Nephron progenitor cell (in vitro differentiated cells): ENCODE measurements around the gene MED9.

ENCODE experiments used
- DNase-seq: peaks from one replicate; pipeline ENCODE4 v3.0.0; 2021
- H3K27ac Mint-ChIP-seq: 2 replicates; pipeline ENCODE4 v1.8.0; 2021; ENCODE audit warnings: mild to moderate bottlenecking, moderate library complexity, mixed read lengths
- H3K27me3 Mint-ChIP-seq: 2 replicates; pipeline ENCODE4 v1.8.0; 2021; ENCODE audit warnings: mild to moderate bottlenecking, low read depth, mixed read lengths; ENCODE audit not compliant: poor library complexity
- H3K36me3 Mint-ChIP-seq: 2 replicates; pipeline ENCODE4 v1.8.0; 2021; ENCODE audit warnings: low read depth, mixed read lengths
- H3K4me1 Mint-ChIP-seq: 2 replicates; pipeline ENCODE4 v1.8.0; 2021; ENCODE audit warnings: mixed read lengths
- H3K4me3 Mint-ChIP-seq: 2 replicates; pipeline ENCODE4 v1.8.0; 2021; ENCODE audit warnings: mild to moderate bottlenecking, moderate library complexity, mixed read lengths
- H3K9me3 Mint-ChIP-seq: 2 replicates; pipeline ENCODE4 v1.8.0; 2021; ENCODE audit warnings: mild to moderate bottlenecking, moderate library complexity, mixed read lengths
- TF ChIP-seq, protein P1 (sequence below): fragments of 200-600 bp; sonication (generic); IDR thresholded peaks from 2 replicates; pipeline ENCODE4 v1.5.0; 2021; ENCODE audit warnings: antibody characterized with exemption

The MED9 gene

DNA sequence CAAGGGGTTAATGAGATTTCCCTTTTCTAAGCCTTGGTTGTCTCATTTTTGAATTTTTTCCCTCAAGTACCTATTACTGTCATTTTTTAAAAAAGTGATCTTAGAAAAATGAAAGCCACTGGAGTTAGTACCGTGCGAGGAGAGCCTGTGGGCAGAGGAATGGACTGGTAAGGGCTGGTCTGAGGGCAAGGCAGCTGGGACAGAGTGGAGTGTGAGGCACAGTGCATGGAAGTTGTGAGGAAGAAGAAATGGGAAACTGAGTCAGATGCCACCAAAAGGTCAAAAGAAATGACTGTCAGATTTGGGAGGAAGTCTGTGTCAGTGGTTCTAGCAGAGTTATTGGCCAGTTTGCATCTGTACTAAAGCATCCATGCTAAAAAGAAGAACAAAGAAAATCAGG, 11.2 kb downstream of the MED9 start:
- Mint-ChIP-seq H3K27me3 (peaks cover 7% of the 10 kb centered on the region), H3K9me3 (peaks cover 8% of the 10 kb centered on the region), H3K36me3 (peaks cover 71% of the 10 kb centered on the region), H3K27ac (peak overlapping the region; percentile 39), H3K4me1 (peaks cover 21% of the 10 kb centered on the region), H3K4me3 (no peak overlapping the region)
- TF ChIP-seq, protein P1, sequence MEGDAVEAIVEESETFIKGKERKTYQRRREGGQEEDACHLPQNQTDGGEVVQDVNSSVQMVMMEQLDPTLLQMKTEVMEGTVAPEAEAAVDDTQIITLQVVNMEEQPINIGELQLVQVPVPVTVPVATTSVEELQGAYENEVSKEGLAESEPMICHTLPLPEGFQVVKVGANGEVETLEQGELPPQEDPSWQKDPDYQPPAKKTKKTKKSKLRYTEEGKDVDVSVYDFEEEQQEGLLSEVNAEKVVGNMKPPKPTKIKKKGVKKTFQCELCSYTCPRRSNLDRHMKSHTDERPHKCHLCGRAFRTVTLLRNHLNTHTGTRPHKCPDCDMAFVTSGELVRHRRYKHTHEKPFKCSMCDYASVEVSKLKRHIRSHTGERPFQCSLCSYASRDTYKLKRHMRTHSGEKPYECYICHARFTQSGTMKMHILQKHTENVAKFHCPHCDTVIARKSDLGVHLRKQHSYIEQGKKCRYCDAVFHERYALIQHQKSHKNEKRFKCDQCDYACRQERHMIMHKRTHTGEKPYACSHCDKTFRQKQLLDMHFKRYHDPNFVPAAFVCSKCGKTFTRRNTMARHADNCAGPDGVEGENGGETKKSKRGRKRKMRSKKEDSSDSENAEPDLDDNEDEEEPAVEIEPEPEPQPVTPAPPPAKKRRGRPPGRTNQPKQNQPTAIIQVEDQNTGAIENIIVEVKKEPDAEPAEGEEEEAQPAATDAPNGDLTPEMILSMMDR = no peak
- DNase-seq = no peak

DNA sequence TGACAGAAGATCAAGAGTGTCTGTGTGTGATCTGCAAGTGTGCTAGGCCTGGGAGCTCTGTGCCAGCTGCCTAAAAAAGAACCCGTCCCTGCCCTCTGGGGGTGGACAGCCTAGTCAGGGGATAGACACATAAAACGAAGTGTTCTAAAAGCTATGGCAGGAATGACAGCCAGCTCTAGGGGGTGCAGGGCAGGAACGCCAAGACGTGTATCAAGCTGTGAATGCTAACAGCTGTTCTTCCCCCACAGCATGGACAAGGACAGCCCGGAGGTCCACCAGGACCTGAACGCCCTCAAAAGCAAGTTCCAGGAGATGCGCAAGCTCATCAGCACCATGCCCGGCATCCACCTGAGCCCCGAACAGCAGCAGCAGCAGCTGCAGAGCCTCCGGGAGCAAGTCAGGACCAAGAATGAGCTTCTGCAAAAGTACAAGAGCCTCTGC, 14.3 kb downstream of the MED9 start:
- Mint-ChIP-seq H3K4me3 (no peak overlapping the region), H3K27ac (no peak overlapping the region), H3K4me1 (peaks cover 35% of the 10 kb centered on the region), H3K36me3 (peaks cover 51% of the 10 kb centered on the region), H3K9me3 (no peaks in the 10 kb centered on the region), H3K27me3 (peaks cover 37% of the 10 kb centered on the region)
- TF ChIP-seq, protein P1 = no peak
- no peak for DNase-seq

DNA sequence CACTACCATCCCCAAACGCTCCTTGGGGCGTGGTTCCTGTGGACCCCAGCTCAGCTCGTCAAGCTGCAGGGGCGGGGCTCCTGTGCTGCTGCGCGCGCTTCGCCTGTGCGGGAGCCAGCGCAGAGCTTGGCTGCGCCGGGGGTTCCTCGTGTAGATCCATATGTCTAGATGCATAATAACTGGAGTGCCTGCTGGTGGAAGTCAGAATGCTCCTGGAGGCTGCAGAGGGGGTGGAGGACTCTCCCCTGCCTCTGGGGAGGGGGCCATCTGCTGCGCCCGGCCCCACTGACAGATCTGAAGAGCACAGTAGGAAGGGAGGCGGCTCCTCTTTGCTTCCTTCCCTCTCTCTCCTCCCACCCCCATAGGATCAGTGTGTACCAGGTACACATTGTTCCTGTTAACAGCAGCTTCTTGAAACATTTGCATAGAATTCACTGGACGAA, 14.8 kb downstream of the MED9 start:
- Mint-ChIP-seq H3K27ac (no peak overlapping the region), H3K4me3 (no peak overlapping the region)
- TF ChIP-seq, protein P1 = no peak

DNA sequence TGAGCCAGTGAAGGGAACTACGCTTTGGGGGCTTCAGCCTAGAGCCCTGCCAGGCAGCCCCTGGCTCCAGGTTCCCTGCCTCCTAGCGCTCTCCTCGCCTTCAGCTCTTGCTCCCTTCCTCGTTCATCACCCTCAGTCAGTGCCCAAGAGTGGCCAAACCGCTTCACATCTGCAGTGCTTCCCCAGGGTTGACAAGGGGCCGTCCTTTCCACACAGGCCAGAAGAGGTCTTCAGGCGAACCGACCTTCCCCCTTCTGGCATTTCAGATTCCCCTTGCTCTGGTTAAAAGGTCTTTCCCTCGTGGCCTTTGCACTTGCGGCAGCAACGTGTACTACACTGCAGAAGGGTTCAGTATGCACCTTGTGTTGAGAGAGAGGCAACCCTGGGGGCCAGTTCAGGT, 15.3 kb downstream of the MED9 start:
- Mint-ChIP-seq H3K27me3 (peaks cover 39% of the 10 kb centered on the region), H3K4me3 (no peak overlapping the region), H3K27ac (no peak overlapping the region), H3K4me1 (peaks cover 31% of the 10 kb centered on the region), H3K36me3 (peaks cover 44% of the 10 kb centered on the region), H3K9me3 (no peaks in the 10 kb centered on the region)
- no peak for DNase-seq
- TF ChIP-seq, protein P1 = no peak

More for the DNA sequence above, 14.8 kb downstream of the MED9 start:
- H3K36me3 Mint-ChIP-seq = peaks cover 49% of the 10 kb centered on the region
- H3K4me1 Mint-ChIP-seq = peaks cover 35% of the 10 kb centered on the region
- peaks cover 39% of the 10 kb centered on the region for H3K27me3 Mint-ChIP-seq
- no peak for DNase-seq
- H3K9me3 Mint-ChIP-seq = no peaks in the 10 kb centered on the region

DNA sequence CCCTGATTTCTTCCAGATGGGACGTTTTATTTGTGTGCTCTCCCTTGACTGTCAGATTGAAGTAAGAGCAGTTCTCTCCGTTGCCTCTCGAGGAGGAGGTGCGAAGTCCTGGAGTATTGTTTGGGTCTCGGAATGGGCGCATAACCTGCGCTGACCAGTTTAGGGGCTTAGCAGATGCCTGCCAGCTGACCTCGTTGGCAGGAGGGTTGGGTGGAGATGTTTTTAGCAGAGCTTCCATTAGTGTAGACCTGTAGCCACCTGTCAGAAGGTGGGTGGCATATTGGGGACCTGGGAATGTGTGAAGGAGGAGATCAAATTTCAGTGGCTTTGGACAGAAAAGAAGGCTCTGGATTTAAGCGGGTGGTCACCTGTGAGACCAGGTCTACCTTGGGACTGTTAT, 15.8 kb downstream of the MED9 start:
- H3K27ac Mint-ChIP-seq = no peak overlapping the region
- H3K27me3 Mint-ChIP-seq = peaks cover 44% of the 10 kb centered on the region
- TF ChIP-seq, protein P1 = no peak
- H3K36me3 Mint-ChIP-seq = peaks cover 39% of the 10 kb centered on the region
- H3K4me3 Mint-ChIP-seq = no peak overlapping the region
- H3K9me3 Mint-ChIP-seq = no peaks in the 10 kb centered on the region
- H3K4me1 Mint-ChIP-seq = peaks cover 27% of the 10 kb centered on the region
- no peak for DNase-seq

DNA sequence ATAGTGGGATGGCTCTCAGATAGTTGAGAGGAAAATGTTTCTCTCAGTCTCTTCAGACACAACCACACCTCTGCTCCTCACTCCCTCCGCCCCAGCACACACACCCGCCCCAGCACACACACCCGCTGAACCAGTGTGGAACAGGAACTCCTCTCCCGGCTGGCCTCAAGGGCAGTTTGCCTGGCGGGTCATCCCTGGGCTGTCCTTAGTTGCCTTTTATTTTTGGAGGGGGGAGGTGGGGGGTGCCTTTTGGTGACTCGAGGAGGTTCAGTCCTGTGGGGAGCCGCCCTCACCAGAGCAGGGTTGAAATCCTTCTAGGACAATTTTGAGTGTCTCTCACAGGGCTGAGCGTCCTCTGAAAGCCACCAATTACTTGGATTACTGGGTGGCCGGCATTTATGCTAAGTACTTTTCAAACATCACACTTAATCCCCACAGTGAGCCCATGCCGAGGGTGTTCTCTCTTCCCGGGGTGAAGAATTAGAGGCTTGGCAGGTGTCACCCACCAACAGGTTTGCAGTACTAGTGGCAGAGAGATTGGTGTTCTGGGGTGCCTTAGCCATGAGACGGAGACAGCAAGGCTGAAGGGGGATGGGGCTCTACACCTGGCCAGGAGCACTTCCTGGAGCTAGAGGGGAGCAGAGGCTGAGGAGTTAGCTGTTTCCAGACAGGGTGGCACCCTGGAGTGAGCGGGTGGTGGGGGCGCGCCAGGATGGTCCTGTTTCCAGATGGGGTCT, 16.6 kb downstream of the MED9 start:
- H3K4me1 Mint-ChIP-seq = peaks cover 27% of the 10 kb centered on the region
- TF ChIP-seq, protein P1 = no peak
- H3K4me3 Mint-ChIP-seq = peak overlapping the region; percentile 6
- DNase-seq = no peak
- peaks cover 49% of the 10 kb centered on the region for H3K27me3 Mint-ChIP-seq
- H3K27ac Mint-ChIP-seq = no peak overlapping the region
- peaks cover 33% of the 10 kb centered on the region for H3K36me3 Mint-ChIP-seq
- no peaks in the 10 kb centered on the region for H3K9me3 Mint-ChIP-seq
